GM12873 (cell line): Measurements from ENCODE around the gene SNX1.
A peak's percentile ranks its signal among the peaks of the same experiment; 100 is the strongest.

Source experiments
- TF ChIP-seq, protein P1 (sequence below): IDR thresholded peaks from 2 replicates; pipeline ENCODE4 v1.5.1; 2012; ENCODE audit warnings: low read depth, mild to moderate bottlenecking, moderate library complexity, low read length, control low read depth; ENCODE audit not compliant: insufficient read depth; ENCODE audit errors: missing control alignments

The SNX1 gene

DNA sequence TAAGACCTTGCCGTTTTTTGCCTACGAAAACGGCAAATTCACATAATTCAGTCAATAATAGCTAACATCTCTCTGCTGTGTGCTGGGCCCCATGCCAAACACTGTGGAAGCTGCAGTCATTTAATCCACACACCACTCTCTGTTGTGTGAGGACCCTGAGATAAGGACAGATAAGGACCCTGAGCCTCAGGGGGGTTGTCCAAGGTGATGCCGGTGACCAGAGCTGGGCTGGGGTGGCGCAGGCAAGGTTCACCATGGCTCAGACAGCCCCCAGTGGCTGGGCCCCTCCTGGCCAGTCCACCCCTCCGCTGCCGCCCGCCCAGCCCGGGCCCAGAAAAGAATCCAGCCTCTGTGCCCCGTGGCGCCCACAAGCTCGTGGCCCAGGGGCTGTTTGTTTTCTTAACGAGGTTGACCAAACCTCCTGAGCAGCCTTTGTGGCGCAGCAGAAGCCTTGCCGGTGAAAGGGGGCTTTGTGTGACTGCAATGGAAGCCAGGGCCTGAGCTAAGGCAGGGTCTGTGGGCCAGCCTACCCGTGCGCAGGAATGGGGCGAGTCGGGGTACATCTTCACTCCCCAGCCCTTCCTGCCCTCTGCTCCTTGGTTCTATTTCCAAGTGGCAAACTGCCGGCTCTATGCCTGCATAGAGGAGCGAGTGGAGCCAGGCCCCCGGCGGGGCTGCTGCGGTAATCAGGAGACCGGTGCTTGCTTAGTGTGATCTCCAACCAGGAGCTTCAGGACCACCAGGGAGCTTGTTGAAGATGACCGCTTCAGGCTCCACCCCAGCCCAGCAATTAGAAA is 51.3 kb downstream of the SNX1 start:
- TF ChIP-seq, protein P1, sequence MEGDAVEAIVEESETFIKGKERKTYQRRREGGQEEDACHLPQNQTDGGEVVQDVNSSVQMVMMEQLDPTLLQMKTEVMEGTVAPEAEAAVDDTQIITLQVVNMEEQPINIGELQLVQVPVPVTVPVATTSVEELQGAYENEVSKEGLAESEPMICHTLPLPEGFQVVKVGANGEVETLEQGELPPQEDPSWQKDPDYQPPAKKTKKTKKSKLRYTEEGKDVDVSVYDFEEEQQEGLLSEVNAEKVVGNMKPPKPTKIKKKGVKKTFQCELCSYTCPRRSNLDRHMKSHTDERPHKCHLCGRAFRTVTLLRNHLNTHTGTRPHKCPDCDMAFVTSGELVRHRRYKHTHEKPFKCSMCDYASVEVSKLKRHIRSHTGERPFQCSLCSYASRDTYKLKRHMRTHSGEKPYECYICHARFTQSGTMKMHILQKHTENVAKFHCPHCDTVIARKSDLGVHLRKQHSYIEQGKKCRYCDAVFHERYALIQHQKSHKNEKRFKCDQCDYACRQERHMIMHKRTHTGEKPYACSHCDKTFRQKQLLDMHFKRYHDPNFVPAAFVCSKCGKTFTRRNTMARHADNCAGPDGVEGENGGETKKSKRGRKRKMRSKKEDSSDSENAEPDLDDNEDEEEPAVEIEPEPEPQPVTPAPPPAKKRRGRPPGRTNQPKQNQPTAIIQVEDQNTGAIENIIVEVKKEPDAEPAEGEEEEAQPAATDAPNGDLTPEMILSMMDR = no peak

DNA sequence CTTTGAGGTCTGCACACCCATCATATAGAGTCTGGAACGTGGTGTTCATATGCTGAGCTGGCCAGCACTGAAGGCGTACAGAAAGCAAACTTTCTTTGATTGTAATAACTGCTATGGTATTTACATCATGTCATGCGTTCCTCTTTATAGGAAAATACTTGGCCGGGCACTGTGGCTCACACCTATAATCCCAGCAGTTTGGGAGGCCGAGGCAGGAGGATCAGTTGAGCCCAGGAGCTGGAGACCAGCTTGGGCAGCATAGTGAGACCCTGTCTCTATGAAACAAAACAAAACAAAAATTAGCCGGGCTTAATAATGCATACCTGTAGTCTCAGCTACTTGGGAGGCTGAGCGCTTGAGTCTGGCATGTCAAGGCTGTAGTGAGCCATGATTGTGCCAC is 52.4 kb downstream of the SNX1 start:
- TF ChIP-seq, protein P1 = no peak

DNA sequence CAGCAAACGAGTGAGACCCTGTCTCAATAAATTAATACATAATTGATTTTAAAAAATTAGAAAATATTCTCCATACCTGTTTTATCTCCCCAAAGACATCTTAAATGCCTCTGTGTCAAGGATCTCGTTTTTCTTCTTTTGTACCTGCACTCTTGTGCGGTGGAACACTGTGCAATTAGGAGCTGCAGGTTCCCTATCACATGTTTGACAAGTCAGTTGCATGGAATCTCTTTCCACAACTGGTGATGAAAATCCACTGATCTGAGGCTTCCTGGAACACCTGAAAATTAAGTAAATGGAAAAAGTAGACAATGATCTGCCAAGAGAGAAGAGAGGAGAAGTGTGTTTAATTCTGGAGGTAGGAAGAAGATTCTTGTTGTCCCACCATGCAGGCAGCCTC is 52.8 kb downstream of the SNX1 start:
- TF ChIP-seq, protein P1 = no peak

DNA sequence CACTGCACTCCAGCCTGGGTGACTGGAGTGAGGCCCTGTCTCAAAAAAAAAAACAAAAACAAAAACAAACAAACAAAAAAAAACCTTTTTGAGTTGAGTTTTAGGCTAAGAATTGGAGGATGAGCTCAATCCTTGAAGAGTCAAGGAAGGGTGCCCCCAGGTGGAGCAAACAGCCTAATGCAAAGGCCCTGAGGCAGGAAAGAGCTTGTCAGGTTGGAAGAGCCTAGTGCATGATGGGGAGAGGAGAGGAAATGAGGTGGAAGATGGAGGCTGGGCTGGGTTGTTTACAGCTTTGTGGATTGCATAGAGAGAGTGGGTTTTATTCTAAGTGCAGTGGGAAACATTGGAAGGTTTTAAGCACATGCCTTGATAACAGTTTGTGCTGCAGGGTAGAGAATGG is 53.6 kb downstream of the SNX1 start:
- TF ChIP-seq, protein P1 = peak; percentile 52

DNA sequence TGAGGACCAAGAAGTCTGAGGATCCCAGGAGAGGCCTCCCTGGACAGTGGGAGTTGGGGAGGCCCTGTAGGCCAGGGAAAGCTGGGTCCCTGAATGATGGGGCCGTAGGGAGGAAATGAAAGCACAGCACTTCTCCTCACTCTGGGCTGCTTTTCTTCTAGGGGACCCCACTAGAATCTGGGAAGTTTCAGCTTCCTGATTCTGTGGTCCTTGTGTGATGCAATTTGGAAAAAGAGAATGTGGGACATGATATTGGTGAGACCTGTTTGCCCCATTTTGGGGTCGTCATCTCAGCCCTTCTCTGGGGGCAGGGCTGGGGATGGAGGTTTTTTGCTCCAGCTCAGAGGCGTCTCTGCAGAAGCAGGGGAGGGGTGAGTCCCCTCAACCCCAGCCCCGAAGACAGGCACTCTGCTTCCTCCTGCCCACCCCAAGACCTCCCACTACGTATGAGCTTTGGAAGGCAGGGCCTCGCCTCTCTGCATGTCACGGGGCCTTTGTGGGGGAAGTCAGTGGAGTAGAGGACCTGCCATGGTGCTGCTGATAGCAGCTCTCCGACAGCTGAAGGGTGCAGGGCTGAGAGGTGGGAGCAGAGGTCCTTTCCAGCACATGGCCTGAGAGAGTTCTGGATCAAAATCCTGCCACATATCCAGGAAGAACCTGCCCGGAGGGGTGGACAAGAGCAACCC is 54.3 kb downstream of the SNX1 start:
- TF ChIP-seq, protein P1 = no peak

DNA sequence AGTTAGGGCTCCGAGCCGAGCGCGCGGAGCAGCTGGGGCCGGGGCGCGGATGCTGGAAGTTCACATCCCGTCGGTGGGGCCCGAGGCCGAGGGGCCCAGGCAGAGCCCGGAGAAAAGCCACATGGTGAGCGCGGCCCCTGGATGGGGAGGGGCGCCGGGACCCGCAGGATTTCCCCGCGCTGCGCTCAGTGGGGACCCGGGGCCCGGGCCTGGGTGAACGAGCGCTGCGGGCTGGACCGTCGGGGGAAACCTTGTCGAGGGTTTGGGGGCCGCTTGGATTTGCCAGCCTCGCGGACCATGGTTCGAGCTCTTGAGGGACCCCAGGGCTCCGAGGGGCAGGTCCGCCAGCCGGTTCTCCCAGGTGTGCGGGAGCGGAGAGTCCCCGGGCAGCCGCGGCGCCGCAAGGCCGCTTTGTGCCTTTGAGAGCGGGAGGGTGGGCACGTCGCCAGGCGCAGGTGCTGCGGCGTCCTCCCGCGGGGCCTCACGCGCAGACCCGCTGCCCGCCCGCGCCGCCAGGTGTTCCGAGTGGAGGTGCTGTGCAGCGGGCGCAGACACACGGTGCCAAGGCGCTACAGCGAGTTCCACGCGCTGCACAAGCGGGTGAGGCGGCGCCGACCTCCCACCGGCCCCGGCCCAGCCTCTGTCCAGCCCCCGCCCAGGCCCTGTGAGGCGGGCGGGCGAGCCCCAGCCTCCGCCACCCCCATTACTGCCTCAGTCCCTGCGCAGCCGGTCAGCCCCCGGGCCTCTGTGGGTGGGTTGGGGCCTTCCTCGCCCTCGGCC is 56.1 kb downstream of the SNX1 start, which contains the start of gene SNX22:
Gene SNX22 (plus strand): TSS at position 5 of the 780 bp plus-strand sequence. CDS start 45 bp downstream, at position 50.
- TF ChIP-seq, protein P1 = no peak
